HepG2 (cell line): Measurements from ENCODE around the gene PA2G4. TPM values are rescaled to one million over a fixed set of nuclear protein-coding genes. Genes with fewer than 3 reads are reported as not detected.

ENCODE experiments used
- ATF7-NPFF ChIP-seq: sonication (generic); formaldehyde crosslinking; IDR thresholded peaks from 2 replicates; pipeline ENCODE4 v1.8.1; 2023; ENCODE audit warnings: mild to moderate bottlenecking, low read depth, missing genetic modification reagents, moderate library complexity
- DBP ChIP-seq: sonication (generic); formaldehyde crosslinking; IDR thresholded peaks from 2 replicates; pipeline ENCODE4 v1.4.0; 2020; ENCODE audit warnings: missing genetic modification reagents; ENCODE audit errors: not compliant biosample characterization
- FLYWCH1 ChIP-seq: sonication (generic); formaldehyde crosslinking; IDR thresholded peaks from 2 replicates; pipeline ENCODE4 v1.8.1; 2023; ENCODE audit warnings: mild to moderate bottlenecking, missing genetic modification reagents
- FOSL1 ChIP-seq: sonication (generic); formaldehyde crosslinking; IDR thresholded peaks from 2 replicates; pipeline ENCODE4 v1.9.0; 2021; ENCODE audit warnings: missing genetic modification reagents, borderline replicate concordance
- FOXO4 ChIP-seq: sonication (generic); formaldehyde crosslinking; conservative IDR thresholded peaks from 2 replicates; pipeline ENCODE4 v1.8.1; 2023; ENCODE audit warnings: missing genetic modification reagents
- JUNB ChIP-seq: sonication (generic); formaldehyde crosslinking; IDR thresholded peaks from 2 replicates; pipeline ENCODE4 v1.8.0; 2022; ENCODE audit warnings: missing genetic modification reagents, mild to moderate bottlenecking, borderline replicate concordance
- KLF9 ChIP-seq: IDR thresholded peaks from 2 replicates; pipeline ENCODE4 v1.6.1; 2016; ENCODE audit warnings: low read depth
- MED13 ChIP-seq: sonication (generic); formaldehyde crosslinking; IDR thresholded peaks from 2 replicates; pipeline ENCODE4 v1.5.0; 2020; ENCODE audit warnings: missing genetic modification reagents
- MEF2D ChIP-seq: sonication (generic); formaldehyde crosslinking; IDR thresholded peaks from 2 replicates; pipeline ENCODE4 v1.5.1; 2020; ENCODE audit warnings: mild to moderate bottlenecking, missing genetic modification reagents
- MEIS1 ChIP-seq: sonication (generic); formaldehyde crosslinking; IDR thresholded peaks from 2 replicates; pipeline ENCODE4 v1.9.0; 2021; ENCODE audit warnings: mild to moderate bottlenecking, missing genetic modification reagents, moderate library complexity, borderline replicate concordance
- MTA1 ChIP-seq: sonication (generic); formaldehyde crosslinking; IDR thresholded peaks from 2 replicates; pipeline ENCODE4 v1.4.0; 2020; ENCODE audit warnings: missing genetic modification reagents, mild to moderate bottlenecking, borderline replicate concordance
- MTERF4 ChIP-seq: sonication (generic); formaldehyde crosslinking; IDR thresholded peaks from 2 replicates; pipeline ENCODE4 v1.8.0; 2023; ENCODE audit warnings: mild to moderate bottlenecking, missing genetic modification reagents
- NAIF1 ChIP-seq: sonication (generic); formaldehyde crosslinking; IDR thresholded peaks from 2 replicates; pipeline ENCODE4 v1.5.0; 2020; ENCODE audit warnings: mild to moderate bottlenecking, missing genetic modification reagents, borderline replicate concordance
- NCOR1 ChIP-seq: fragments of 200-600 bp; sonication (generic); IDR thresholded peaks from 2 replicates; pipeline ENCODE4 v1.7.0; 2017; ENCODE audit warnings: antibody characterized with exemption, low read length, borderline replicate concordance
- PHB2 ChIP-seq: fragments of 450-650 bp; IDR thresholded peaks from 2 replicates; pipeline ENCODE4 v1.6.1; 2018; ENCODE audit not compliant: partially characterized antibody
- SATB2 ChIP-seq: sonication (generic); formaldehyde crosslinking; IDR thresholded peaks from 2 replicates; pipeline ENCODE4 v1.5.0; 2020; ENCODE audit warnings: missing genetic modification reagents
- SMAD3 ChIP-seq: sonication (generic); formaldehyde crosslinking; IDR thresholded peaks from 2 replicates; pipeline ENCODE4 v1.4.0; 2020; ENCODE audit warnings: missing genetic modification reagents
- SP5 ChIP-seq: IDR thresholded peaks from 2 replicates; pipeline ENCODE4 v1.6.1; 2016; ENCODE audit warnings: low read depth, borderline replicate concordance
- SRSF9 ChIP-seq: fragments of 200-400 bp; formaldehyde crosslinking; IDR thresholded peaks from 2 replicates; pipeline ENCODE4 v1.6.1; 2018; ENCODE audit warnings: borderline replicate concordance, mild to moderate bottlenecking, low read depth, low read length; ENCODE audit not compliant: insufficient read depth, poor library complexity, severe bottlenecking
- TBL1XR1 ChIP-seq: fragments of 150-350 bp; IDR thresholded peaks from 2 replicates; pipeline ENCODE4 v1.6.1; 2014; ENCODE audit warnings: borderline replicate concordance, low read length; ENCODE audit not compliant: partially characterized antibody
- TGIF2 ChIP-seq: IDR thresholded peaks from 2 replicates; pipeline ENCODE4 v1.6.1; 2016; ENCODE audit warnings: control low read depth, missing compliant biosample characterization
- ZBTB42 ChIP-seq: sonication (generic); formaldehyde crosslinking; IDR thresholded peaks from 2 replicates; pipeline ENCODE4 v1.5.0; 2020; ENCODE audit warnings: mild to moderate bottlenecking, missing genetic modification reagents
- ZNF616 ChIP-seq: sonication (generic); formaldehyde crosslinking; IDR thresholded peaks from 2 replicates; pipeline ENCODE4 v1.5.0; 2020; ENCODE audit warnings: low read depth, mild to moderate bottlenecking, missing genetic modification reagents
- ZNF724P ChIP-seq: sonication (generic); formaldehyde crosslinking; IDR thresholded peaks from 2 replicates; pipeline ENCODE4 v1.8.0; 2022; ENCODE audit warnings: missing genetic modification reagents, borderline replicate concordance
- ZNF740 ChIP-seq: sonication (generic); formaldehyde crosslinking; IDR thresholded peaks from 2 replicates; pipeline ENCODE4 v1.4.0; 2020; ENCODE audit warnings: missing genetic modification reagents
- polyA plus RNA-seq, 8 experiments: library from polyadenylated mRNA; depleted of rRNA in 3 of 8; stranded (reverse) in 7 of 8; unstranded in 1 of 8; fragments of >200 nt; fragmentation: Illumina TruSeq in 4 of 8; extraction: Trizol in 4 of 8; gene quantifications; 2 replicates each; pipeline versions ENCODE4 v1.2.1 to v1.2.3, GENCODE V29; 2011 to 2016; ENCODE audit warnings: low read depth in 4 of 8, missing spikeins in 1 of 8, mixed read lengths in 1 of 8; ENCODE audit not compliant: insufficient read depth in 1 of 8
- total RNA-seq, 5 experiments: library from RNA; depleted of rRNA; stranded (reverse); fragments of >200 nt; fragmentation: Illumina TruSeq; extraction: Trizol; gene quantifications; 2 replicates each; pipeline ENCODE4 v1.2.3, GENCODE V29; 2016; ENCODE audit warnings: low read depth in 1 of 5

PA2G4 gene
- total and polyA plus RNA-seq, 2 of the 13 experiments (the other 11 are each of a cell fraction or from before 2014, with no cell fraction given), result 147 to 240 TPM

GRCh38 chr12:56117778-56118687 lies 13.7 kb downstream of the PA2G4 start, which contains the start of gene ZC3H10 (continued):
- TF ChIP-seq JUNB (CRISPR knock-in tag), result no peak
- no peak for TF ChIP-seq DBP
- peak; percentile 93 for TF ChIP-seq ATF7-NPFF (CRISPR knock-in tag)
- TF ChIP-seq MED13 (CRISPR knock-in tag), result peak; percentile 69; the same call in 1 of the 2 replicates
- peak; percentile 82 for TF ChIP-seq ZNF724P (CRISPR knock-in tag)
- no peak for TF ChIP-seq TBL1XR1
- peak; percentile 58; the same call in 1 of the 2 replicates for TF ChIP-seq TGIF2 (CRISPR knock-in tag)
- no peak for TF ChIP-seq FOSL1 (CRISPR knock-in tag)
- TF ChIP-seq MTA1 (CRISPR knock-in tag), result no peak; the same call in 1 of the 2 replicates
- no peak for TF ChIP-seq PHB2
- peak; percentile 63 for TF ChIP-seq SP5 (CRISPR knock-in tag)
- peak; percentile 89 for TF ChIP-seq KLF9 (CRISPR knock-in tag)
- no peak for TF ChIP-seq ZNF616 (CRISPR knock-in tag)
- TF ChIP-seq FOXO4 (CRISPR knock-in tag), result no peak
- TF ChIP-seq MTERF4 (CRISPR knock-in tag), result peak; percentile 94
- no peak for TF ChIP-seq SATB2 (CRISPR knock-in tag)
- TF ChIP-seq SMAD3 (CRISPR knock-in tag), result peak; percentile 88; the same call in 1 of the 2 replicates
- no peak for TF ChIP-seq NCOR1
- TF ChIP-seq ZBTB42 (CRISPR knock-in tag), result no peak
- no peak for TF ChIP-seq SRSF9
- TF ChIP-seq FLYWCH1 (CRISPR knock-in tag), result no peak
- no peak; the same call in 1 of the 2 replicates for TF ChIP-seq MEIS1 (CRISPR knock-in tag)
- peak; percentile 89; the same call in 1 of the 2 replicates for TF ChIP-seq MEF2D (CRISPR knock-in tag)
- TF ChIP-seq NAIF1 (CRISPR knock-in tag), result peak; percentile 84
- TF ChIP-seq ZNF740 (CRISPR knock-in tag), result no peak
